Mesenchymal stem cell (in vitro differentiated cells and primary cell): ENCODE data around the gene AFAP1L2.
"Not testable (repeated sequence)": the region's sequence is repeated elsewhere in the genome, so short reads cannot be mapped to it uniquely, and the experiment has no call there.

Experiments used
- DNase-seq: peaks from one replicate; pipeline ENCODE4 v3.0.0-alpha.2; 2013
- H2AFZ ChIP-seq: one replicate; pipeline ENCODE4 v1.6.1; 2013; ENCODE audit warnings: low read depth, mild to moderate bottlenecking, control low read depth, inconsistent platforms, low read length, moderate library complexity
- H2AK5ac ChIP-seq: 2 replicates; pipeline ENCODE4 v1.6.1; 2013; ENCODE audit warnings: low read length, moderate library complexity, mild to moderate bottlenecking, inconsistent platforms; ENCODE audit not compliant: severe bottlenecking
- H2BK120ac ChIP-seq: one replicate; pipeline ENCODE4 v1.6.1; 2013; ENCODE audit warnings: low read depth, mild to moderate bottlenecking, inconsistent platforms, low read length, moderate library complexity
- H2BK12ac ChIP-seq, 2 experiments: one replicate each; pipeline ENCODE4 v1.6.1; 2013; ENCODE audit warnings: inconsistent platforms in 2 of 2, low read length in 2 of 2, mild to moderate bottlenecking in 2 of 2, moderate library complexity in 2 of 2, control low read depth in 1 of 2
- H2BK15ac ChIP-seq: one replicate; pipeline ENCODE4 v1.6.1; 2013; ENCODE audit warnings: mild to moderate bottlenecking, low read depth, inconsistent platforms; ENCODE audit not compliant: poor library complexity, severe bottlenecking
- H2BK5ac ChIP-seq: 2 replicates; pipeline ENCODE4 v1.6.1; 2013; ENCODE audit warnings: low read depth, mild to moderate bottlenecking, low read length, control low read depth, inconsistent platforms; ENCODE audit not compliant: poor library complexity, severe bottlenecking
- H3K14ac ChIP-seq, 2 experiments: one replicate each; pipeline ENCODE4 v1.6.1; 2013; ENCODE audit warnings: inconsistent platforms in 2 of 2, low read length in 2 of 2, control low read depth in 1 of 2, mild to moderate bottlenecking in 1 of 2, moderate library complexity in 1 of 2
- H3K18ac ChIP-seq, 2 experiments: one replicate each; pipeline ENCODE4 v1.6.1; 2013; ENCODE audit warnings: inconsistent platforms in 2 of 2, low read length in 2 of 2, control low read depth in 1 of 2, low read depth in 1 of 2, mild to moderate bottlenecking in 1 of 2
- H3K23ac ChIP-seq, 2 experiments: one replicate each; pipeline ENCODE4 v1.6.1; 2013; ENCODE audit warnings: inconsistent platforms in 2 of 2, low read length in 2 of 2, mild to moderate bottlenecking in 2 of 2, moderate library complexity in 2 of 2, control low read depth in 1 of 2
- H3K27ac ChIP-seq: 2 replicates; pipeline ENCODE4 v1.5.1; 2013; ENCODE audit warnings: mild to moderate bottlenecking, moderate library complexity, low read length, control low read depth, inconsistent platforms; ENCODE audit not compliant: poor library complexity, severe bottlenecking
- H3K27me3 ChIP-seq, 2 experiments: 2 replicates each; pipeline versions ENCODE4 v1.6.1 to v1.7.0; 2013; ENCODE audit warnings: low read length in 2 of 2, mild to moderate bottlenecking in 2 of 2, moderate library complexity in 2 of 2, control low read depth in 1 of 2, inconsistent platforms in 1 of 2; ENCODE audit not compliant: control insufficient read depth in 1 of 2, insufficient read depth in 1 of 2
- H3K36me3 ChIP-seq, 2 experiments: 2 replicates each; pipeline versions ENCODE4 v1.6.1 to v1.7.0; 2013; ENCODE audit warnings: low read length in 2 of 2, control low read depth in 1 of 2, inconsistent platforms in 1 of 2, low read depth in 1 of 2, mild to moderate bottlenecking in 1 of 2; ENCODE audit not compliant: insufficient read depth in 2 of 2, control insufficient read depth in 1 of 2
- H3K4ac ChIP-seq, 2 experiments: one replicate each; pipeline ENCODE4 v1.6.1; 2013; ENCODE audit warnings: inconsistent platforms in 2 of 2, low read length in 2 of 2, mild to moderate bottlenecking in 2 of 2, moderate library complexity in 2 of 2, control low read depth in 1 of 2, low read depth in 1 of 2
- H3K4me1 ChIP-seq: 2 replicates; pipeline ENCODE4 v1.6.1; 2013; ENCODE audit warnings: low read depth, low read length, control low read depth; ENCODE audit not compliant: control insufficient read depth, insufficient read depth
- H3K4me2 ChIP-seq: 2 replicates; pipeline ENCODE4 v1.6.1; 2013; ENCODE audit warnings: low read length, mild to moderate bottlenecking, inconsistent platforms; ENCODE audit not compliant: poor library complexity, severe bottlenecking
- H3K4me3 ChIP-seq, 2 experiments: 2 replicates each; pipeline versions ENCODE4 v1.5.1 to v1.7.0; 2013; ENCODE audit warnings: low read length in 2 of 2, mild to moderate bottlenecking in 2 of 2, control low read depth in 1 of 2, low read depth in 1 of 2; ENCODE audit not compliant: insufficient read depth in 1 of 2
- H3K79me1 ChIP-seq: replicated peaks from 2 replicates; pipeline ENCODE4 v1.6.1; 2013; ENCODE audit warnings: mild to moderate bottlenecking, control low read depth, low read length, inconsistent platforms; ENCODE audit not compliant: poor library complexity, severe bottlenecking
- H3K9ac ChIP-seq: 2 replicates; pipeline ENCODE4 v1.7.0; 2013; ENCODE audit warnings: mild to moderate bottlenecking, low read length, moderate library complexity
- H3K9me3 ChIP-seq: 2 replicates; pipeline ENCODE4 v1.7.0; 2013; ENCODE audit warnings: mild to moderate bottlenecking, low read length; ENCODE audit not compliant: control insufficient read depth
- H4K8ac ChIP-seq: one replicate; pipeline ENCODE4 v1.6.1; 2013; ENCODE audit warnings: inconsistent platforms, mild to moderate bottlenecking, low read length, moderate library complexity
- H4K91ac ChIP-seq: one replicate; pipeline ENCODE4 v1.6.1; 2013; ENCODE audit warnings: mild to moderate bottlenecking, low read length, inconsistent platforms
- WGBS: methylation state at CpG from one replicate; pipeline ENCODE4 v1.1.7; 2013; ENCODE audit warnings: mixed read lengths; 5-methylcytosine and 5-hydroxymethylcytosine counted together

The AFAP1L2 gene

GRCh38 chr10:114350751-114351150 lies 53.6 kb downstream of the AFAP1L2 start:
- WGBS = 67% methylated on average over 8 of the region's 11 CpGs
- no peak overlapping the region for H3K23ac ChIP-seq
- no peak for DNase-seq
- H3K14ac ChIP-seq = peak overlapping the region in 1 of 2 experiments; percentile 68
- H3K36me3 ChIP-seq = no peaks in the 10 kb centered on the region
- no peak overlapping the region for H3K4me2 ChIP-seq
- no peak overlapping the region for H2AFZ ChIP-seq
- H3K18ac ChIP-seq = peak overlapping the region; percentile 78 to 79
- H3K27ac ChIP-seq = no peak overlapping the region
- H4K91ac ChIP-seq = peak overlapping the region; percentile 89
- no peak overlapping the region for H3K9ac ChIP-seq
- H3K79me1 ChIP-seq = no peaks in the 10 kb centered on the region
- H3K4me1 ChIP-seq = peaks cover 23% of the 10 kb centered on the region
- H2AK5ac ChIP-seq = no peak overlapping the region
- peak overlapping the region; percentile 59 to 70 for H2BK12ac ChIP-seq
- H2BK120ac ChIP-seq = peak overlapping the region; percentile 74
- H2BK5ac ChIP-seq = no peak overlapping the region
- H3K27me3 ChIP-seq = peaks cover 0 to 29% of the 10 kb centered on the region in 2 experiments
- H3K4me3 ChIP-seq = no peak overlapping the region
- peak overlapping the region; percentile 12 for H2BK15ac ChIP-seq
- peak overlapping the region; percentile 71 to 88 for H3K4ac ChIP-seq
- no peaks in the 10 kb centered on the region for H3K9me3 ChIP-seq
- H4K8ac ChIP-seq = peak overlapping the region; percentile 71

GRCh38 chr10:114349522-114350215 lies 54.6 kb downstream of the AFAP1L2 start:
- Histone ChIP-seq H3K18ac (peak overlapping the region; percentile 78 to 79), H3K79me1 (no peaks in the 10 kb centered on the region), H3K9ac (no peak overlapping the region), H3K27me3 (peaks cover 0 to 29% of the 10 kb centered on the region in 2 experiments), H2BK120ac (peak overlapping the region; percentile 74), H2AFZ (no peak overlapping the region), H3K4ac (peak overlapping the region in 1 of 2 experiments; percentile 71), H4K91ac (peak overlapping the region; percentile 81), H3K9me3 (no peaks in the 10 kb centered on the region), H3K4me3 (no peak overlapping the region), H2BK12ac (peak overlapping the region; percentile 46 to 93), H2AK5ac (no peak overlapping the region), H3K23ac (no peak overlapping the region), H4K8ac (peak overlapping the region; percentile 80), H3K27ac (no peak overlapping the region), H3K14ac (peak overlapping the region in 1 of 2 experiments; percentile 19), H3K4me1 (peaks cover 19% of the 10 kb centered on the region), H2BK15ac (no peak overlapping the region), H3K4me2 (no peak overlapping the region), H3K36me3 (no peaks in the 10 kb centered on the region), H2BK5ac (no peak overlapping the region)
- peak; percentile 94 for DNase-seq
- 20% methylated on average over 5 of the region's 6 CpGs for WGBS

GRCh38 chr10:114349071-114349470 lies 55.2 kb downstream of the AFAP1L2 start:
- not testable (repeated sequence) for H2AFZ ChIP-seq, DNase-seq
- 81% methylated on average over 6 of the region's 7 CpGs for WGBS

GRCh38 chr10:114347791-114348190 lies 56.5 kb downstream of the AFAP1L2 start:
- no peak overlapping the region for H2BK5ac ChIP-seq
- no peak overlapping the region for H3K14ac ChIP-seq
- no peaks in the 10 kb centered on the region for H3K36me3 ChIP-seq
- H3K9ac ChIP-seq = no peak overlapping the region
- no peak overlapping the region for H2BK120ac ChIP-seq
- no peak overlapping the region for H4K8ac ChIP-seq
- H3K4me1 ChIP-seq = peaks cover 20% of the 10 kb centered on the region
- no peaks in the 10 kb centered on the region for H3K79me1 ChIP-seq
- no peaks in the 10 kb centered on the region for H3K9me3 ChIP-seq
- H3K4me2 ChIP-seq = no peak overlapping the region
- no peak overlapping the region for H3K27ac ChIP-seq
- H3K4ac ChIP-seq = peak overlapping the region in 1 of 2 experiments; percentile 38
- peak overlapping the region in 1 of 2 experiments; percentile 63 for H2BK12ac ChIP-seq
- no peak overlapping the region for H3K18ac ChIP-seq
- H2BK15ac ChIP-seq = no peak overlapping the region
- no peak overlapping the region for H3K4me3 ChIP-seq
- peaks cover 0 to 26% of the 10 kb centered on the region in 2 experiments for H3K27me3 ChIP-seq
- no peak overlapping the region for H4K91ac ChIP-seq
- DNase-seq = no peak
- 100% methylated on average over 2 of the region's 2 CpGs for WGBS
- no peak overlapping the region for H3K23ac ChIP-seq
- H2AK5ac ChIP-seq = no peak overlapping the region
- H2AFZ ChIP-seq = no peak overlapping the region

More at GRCh38 chr10:114349071-114349470, 55.2 kb downstream of the AFAP1L2 start:
- H3K23ac ChIP-seq, H3K36me3 ChIP-seq, H3K4me2 ChIP-seq, H2AK5ac ChIP-seq, H3K9me3 ChIP-seq, H2BK15ac ChIP-seq, H2BK5ac ChIP-seq, H3K79me1 ChIP-seq, H2BK120ac ChIP-seq, H3K27ac ChIP-seq, H3K14ac ChIP-seq, H3K9ac ChIP-seq, H4K91ac ChIP-seq, H4K8ac ChIP-seq, H2BK12ac ChIP-seq, H3K4me3 ChIP-seq: not testable (repeated sequence)
- H3K27me3 ChIP-seq = peaks cover 0 to 29% of the 10 kb centered on the region in 2 experiments
- peaks cover 19% of the 10 kb centered on the region for H3K4me1 ChIP-seq
- H3K18ac ChIP-seq = peak overlapping the region in 1 of 2 experiments; percentile 48
- H3K4ac ChIP-seq = peak overlapping the region in 1 of 2 experiments; percentile 26
